HG02763 (cell line): ENCODE data around the gene PLCB4.

Experiments
- ATAC-seq: cut with Tn5 transposase; IDR thresholded peaks from one replicate; pipeline ENCODE4 v1.9.1; 2021; ENCODE audit warnings: mild to moderate bottlenecking, moderate library complexity; ENCODE audit not compliant: unreplicated experiment

PLCB4 gene

DNA sequence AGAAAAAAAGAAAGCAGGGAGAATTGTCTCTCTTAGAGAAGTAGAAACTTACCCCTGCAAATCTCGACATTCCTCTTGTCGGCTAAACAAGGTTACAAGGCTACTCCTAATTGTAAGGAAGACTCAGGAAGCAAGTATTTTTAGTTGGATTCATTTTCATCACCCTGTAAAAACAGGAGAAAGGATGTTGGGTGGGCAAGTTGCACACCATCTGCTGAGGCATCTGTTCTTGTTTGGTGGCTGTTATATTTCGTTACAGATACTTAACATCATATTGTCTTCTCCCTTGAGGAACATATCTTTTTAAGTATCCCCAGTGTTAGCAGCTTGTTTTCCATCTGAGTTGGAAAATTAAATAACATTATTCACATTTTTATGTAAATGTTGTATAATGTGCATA is 187.5 kb downstream of the PLCB4 start:
- ATAC-seq, result no peak

DNA sequence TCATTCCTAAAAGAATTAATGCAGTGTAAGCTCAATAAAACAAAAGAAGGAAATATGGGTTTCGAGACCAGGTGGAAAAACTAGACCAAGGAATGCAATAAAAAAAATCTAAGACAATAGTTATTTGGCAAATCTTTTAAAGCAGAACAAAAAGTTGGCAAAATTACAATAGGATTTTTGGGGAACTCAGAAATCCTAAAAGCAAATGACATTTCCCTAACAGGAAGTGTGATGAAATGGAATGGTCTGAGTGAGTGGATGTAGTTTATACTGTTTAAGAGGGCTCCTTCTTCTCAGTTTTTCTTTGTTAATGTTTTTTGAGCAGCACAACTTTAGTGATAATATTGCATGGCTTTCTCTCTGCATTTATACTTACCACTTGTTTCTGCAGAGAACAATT is 190.0 kb downstream of the PLCB4 start:
- no peak for ATAC-seq

DNA sequence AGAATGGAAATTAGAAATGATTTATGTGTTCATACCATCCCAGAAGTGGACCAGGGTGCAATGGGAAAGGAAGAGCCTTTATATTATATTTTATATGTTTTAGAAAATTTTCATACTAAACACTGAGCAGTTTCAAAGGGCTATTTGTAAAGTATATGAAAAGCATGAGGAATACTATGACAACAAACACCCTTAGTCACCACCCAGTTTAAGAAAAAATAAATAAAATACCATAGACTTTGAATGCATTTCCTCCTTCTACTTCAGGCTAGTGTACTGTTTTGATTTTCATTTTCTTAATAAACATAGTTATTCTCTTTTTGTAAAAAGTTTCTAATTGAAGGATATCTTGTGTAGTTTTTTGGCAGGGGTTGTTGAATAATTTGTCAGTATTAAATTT is 191.1 kb downstream of the PLCB4 start:
- ATAC-seq, result no peak

DNA sequence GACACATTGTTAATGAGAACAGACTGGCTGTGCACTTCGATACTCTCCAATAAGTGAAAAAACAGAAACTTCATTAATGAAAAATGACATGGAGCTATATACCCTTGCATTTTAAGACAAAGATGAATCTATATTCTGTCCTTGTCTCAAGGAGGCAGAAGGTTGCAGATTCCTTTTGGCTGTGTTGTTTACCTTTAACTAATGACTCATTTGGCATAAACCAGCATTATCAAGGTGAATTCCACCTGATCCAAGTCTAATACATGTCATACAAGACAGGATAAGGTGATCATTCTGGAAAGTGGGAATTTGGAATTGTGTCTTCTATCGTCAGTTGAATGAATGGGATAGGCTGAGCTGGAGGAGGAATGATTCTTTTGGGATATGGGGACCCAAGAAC is 192.9 kb downstream of the PLCB4 start:
- ATAC-seq, result no peak

DNA sequence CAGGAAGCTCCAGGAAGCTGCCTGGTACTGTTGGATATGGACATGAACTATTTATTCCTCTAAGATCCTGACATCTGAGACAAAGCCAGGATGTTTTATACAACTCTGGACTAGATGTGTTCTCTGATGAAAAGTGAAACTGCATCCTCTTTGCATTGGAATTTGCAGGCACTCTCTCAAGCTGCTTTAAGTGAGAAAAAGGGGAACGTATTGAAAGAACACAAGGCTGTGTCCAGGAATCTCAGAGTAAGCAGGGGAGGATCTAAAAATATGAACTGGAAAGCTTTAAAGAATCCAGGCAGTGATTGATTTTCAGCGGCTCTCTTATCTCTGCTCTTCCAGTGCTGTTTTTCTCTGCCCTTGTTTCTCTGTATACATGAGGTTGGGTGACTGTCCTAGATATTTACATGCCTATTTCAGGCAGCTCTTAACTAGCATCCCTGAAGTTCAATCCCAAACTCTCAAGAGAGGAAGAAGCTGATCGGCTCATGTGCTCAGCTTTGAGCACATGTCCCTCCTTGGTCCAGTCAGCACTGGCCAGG is 193.8 kb downstream of the PLCB4 start:
- no peak for ATAC-seq

DNA sequence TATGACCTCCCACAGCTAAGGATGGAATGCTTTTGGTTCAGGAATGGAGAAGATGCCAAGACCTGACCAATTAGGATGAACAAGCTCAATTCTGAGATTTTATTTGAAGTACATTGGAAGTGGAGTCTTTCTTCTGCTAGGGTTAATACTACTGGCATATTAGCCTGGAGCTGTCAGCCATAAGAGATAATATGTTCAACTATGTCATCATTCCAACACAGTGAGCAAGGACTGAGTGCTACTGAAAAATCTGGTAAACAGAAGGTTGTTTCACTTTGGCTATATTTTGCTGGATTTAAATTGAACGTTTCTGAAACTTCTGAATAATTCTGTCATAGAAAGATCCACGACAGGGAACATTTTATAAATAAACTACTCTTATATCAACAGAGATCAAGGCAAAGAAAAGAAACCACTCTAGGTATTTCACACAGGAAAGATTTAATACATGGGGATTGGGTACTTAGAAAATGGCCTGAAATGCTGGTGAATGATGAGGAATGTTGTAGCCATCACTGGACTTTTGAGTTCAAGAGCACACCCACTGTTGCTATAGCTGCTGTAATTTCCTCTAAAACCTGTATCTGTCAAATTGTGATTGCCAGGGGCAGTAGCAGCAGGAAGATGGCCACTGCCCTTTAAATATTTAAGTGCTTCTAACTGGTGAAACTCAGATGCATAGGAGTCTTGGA is 200.5 kb downstream of the PLCB4 start:
- ATAC-seq, result no peak

DNA sequence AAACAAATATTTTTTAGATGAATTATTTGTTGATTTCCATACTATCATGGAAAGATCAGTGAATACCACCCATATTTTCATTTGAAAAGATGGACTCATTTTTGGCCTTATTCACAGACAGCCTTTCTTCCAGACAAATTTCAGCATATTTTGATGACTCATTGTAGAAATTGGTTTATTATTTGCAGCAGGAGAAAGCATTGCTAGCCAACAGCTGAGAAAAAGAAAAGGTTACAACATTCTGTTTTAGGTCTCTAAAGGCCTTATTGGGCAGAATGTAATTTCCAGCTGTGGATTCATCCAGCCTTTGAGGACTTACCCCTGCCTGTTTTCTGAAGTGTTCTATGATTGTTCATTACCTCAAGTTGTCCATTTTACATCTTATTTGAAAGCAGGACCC is 201.9 kb downstream of the PLCB4 start:
- no peak for ATAC-seq

DNA sequence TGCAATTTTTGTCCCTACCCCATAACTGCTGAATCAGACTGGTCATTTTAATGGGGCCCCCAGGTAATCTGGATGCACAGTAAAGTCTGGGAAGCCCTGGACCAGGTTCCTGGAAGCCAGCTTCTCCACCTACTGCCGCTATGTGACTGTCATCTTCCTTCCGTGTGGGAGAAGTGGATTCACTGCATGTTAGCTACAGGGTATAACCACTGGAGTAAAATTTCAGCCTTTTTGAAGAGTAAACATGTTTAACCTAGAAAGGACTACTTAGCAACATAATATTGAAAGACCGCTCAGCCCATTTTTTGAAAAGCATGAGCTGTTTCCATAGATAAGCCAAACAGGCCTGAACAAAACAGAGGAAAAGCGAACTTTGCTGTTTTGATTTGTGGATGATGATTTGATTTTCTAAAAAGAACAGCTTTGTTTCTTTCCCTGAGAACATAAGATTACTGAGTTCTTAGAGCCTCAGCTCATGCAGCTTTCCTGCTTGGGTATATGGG is 208.1 kb downstream of the PLCB4 start:
- no peak for ATAC-seq

DNA sequence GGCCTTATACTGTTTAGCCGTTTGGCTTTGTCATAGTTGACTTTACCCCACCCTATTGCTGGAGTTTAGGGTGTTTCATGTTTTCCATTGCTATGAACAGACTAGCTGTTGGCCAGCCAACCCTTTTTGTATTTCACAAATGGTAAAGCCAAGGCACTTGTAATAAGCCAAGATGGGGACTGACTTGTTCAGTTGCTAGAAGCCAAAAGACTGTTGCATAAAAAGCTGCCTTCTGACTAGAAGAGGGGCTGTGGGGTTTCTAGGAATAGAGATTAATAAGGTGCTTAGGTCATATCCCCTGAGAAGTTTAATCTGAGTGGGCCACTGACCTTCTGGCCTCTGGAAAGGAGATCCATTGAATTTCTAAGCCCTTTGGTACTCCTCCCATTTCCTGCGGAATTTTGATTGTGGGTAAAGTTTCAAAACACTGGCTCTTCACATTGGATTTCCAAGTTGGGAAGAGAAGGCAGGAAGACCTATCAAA is 211.1 kb downstream of the PLCB4 start:
- no peak for ATAC-seq

DNA sequence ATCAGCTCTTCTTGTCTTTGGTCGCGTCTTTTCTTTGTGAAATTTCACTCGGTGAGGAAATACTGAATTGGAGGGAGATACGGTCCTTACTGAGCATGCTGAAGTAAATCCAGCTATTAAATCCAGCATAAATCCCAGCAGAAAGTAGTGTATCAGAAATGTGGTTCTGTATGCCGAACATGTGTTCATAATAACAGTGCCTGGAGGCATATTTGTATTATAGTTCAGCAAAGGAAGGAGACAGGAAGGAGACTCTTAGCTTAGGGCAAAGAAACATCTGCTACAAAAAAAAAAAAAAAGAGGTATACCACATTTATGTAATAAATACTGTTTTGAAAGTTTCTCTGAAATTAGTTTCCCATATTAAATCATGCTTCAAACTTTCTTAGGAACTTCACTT is 211.8 kb downstream of the PLCB4 start:
- no peak for ATAC-seq

DNA sequence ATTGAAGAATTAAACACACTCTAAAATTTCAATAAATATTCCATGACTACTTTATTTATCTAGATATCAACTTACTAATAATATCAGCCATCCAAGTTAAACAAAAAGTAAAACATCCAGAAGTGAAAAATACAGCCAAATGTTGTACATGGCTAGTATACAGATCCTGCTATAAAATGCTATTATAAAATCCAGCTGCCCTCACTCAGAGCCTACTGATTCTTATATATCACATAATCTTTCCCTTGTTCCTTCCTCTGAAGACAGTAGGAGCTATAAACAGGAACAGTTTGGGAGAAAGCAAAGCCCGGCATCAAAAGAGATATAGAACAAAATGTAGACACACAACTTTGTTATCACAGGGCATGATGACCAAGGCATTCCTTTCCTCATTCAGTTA is 212.9 kb downstream of the PLCB4 start:
- ATAC-seq, result no peak

DNA sequence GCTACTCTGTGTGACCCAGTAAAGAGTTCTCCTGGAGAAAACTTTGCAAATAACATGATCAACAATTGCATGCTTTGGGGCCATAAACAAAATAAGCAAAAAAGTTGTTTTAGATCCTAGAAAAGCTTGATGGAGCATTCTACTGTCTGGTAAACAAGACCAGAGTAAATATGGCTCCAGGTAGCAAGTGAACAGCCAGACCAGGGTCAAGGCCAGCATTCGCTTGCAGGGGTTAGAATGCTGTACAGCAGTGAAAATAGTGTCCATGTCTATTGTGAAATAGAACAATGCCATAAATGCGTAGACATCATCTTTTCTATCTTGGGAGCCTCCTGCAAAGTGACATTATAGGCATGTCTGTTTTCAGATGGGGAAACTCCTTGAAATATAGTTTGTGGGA is 216.7 kb downstream of the PLCB4 start:
- no peak for ATAC-seq

DNA sequence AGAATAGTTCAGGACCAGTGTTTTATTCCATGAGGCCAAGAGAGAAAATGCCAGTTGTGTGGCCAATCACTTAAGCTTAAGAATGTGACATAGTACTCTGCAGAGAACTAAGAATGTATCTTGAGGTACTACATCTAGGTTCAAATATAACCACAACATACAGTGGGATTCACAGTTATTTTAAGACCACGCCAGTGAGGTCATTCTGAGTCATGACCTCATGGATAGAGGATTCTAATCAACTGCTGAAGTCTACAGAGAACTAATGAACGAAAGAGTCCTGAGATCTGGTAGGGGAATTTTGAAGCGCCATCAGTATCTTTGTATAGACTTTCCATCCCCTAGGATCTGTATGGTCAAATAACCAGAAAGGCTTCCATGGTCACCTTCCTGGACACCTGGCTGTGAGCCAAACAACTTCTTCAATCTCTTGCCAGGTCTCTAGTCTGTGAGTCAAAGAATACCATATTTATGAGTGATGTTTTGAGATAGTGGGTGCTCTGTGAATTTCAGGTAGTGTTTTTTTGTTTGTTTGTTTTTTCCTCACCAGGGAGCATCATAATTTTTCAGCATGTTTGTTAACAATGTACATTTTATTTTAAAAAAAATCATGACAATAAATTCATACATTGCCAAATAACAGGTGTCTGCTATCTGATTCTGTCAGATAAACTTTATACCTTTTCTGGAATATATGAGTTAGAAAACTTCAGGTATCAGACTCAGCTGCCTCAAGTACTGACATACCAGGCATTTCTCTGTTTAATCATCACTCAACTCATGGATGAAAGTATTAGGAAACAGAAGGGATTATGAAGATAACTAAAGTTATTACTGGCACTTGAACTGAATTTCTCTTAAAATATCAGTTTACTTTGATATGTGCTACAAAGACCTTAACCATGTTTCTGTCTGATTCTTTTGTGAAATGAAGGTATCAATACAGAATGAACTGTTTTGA is 217.9 kb downstream of the PLCB4 start:
- no peak for ATAC-seq

DNA sequence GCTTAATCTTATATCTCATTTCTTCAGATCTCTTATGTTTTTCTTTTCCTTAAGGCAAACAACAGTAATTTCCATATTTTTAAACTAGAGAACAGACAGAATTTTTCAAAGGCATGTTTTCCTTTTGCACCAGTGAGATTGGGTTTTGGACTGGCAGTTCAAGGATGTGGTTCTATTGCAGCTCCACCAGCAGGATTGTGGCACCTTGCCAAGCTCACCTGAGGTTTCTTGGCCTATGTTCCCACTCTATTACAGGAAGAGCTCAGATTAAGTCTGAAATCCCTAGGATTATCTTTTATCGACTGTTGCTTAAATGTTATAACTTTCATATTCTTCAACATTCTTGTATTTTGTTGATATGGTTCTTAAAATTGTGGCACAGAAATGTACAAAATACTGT is 218.9 kb downstream of the PLCB4 start:
- ATAC-seq, result no peak

DNA sequence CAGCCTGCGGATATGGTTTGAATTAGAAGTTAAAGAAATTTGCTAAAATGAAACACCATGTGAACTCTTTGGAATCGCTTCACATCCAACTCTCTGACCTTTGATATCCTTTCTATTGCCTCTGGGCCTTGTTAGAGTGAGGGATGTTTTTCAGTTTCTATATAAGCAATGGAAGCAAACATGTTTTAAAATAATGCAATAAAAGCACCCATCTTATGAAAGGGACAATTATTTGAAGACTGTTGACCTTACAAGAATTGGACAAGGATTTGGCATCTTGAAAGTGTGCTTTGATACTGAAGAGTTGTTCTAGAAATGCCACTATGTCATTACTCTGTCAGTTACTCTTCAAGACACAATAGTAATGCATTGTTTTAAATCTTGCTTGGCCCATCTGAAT is 221.4 kb downstream of the PLCB4 start:
- no peak for ATAC-seq

DNA sequence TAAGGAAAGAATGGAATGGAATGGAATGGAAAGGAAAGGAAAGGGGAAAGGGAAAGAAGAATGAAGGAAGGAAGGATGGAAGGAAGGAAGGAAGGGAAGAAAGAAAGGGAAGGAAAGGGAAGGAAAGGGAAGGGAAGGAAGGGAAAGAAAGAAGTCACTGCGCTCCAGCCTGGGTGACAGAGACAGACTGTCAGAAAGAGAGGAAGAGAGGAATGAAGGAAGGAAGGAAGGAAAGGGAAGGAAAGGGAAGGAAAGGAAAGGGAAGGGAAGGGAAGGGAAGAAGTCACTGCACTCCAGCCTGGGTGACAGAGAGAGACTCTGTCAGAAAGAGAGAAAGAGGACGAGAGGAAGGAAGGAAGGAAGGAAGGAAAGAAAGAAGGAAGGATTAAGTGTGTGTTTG is 224.3 kb downstream of the PLCB4 start:
- ATAC-seq, result no peak

DNA sequence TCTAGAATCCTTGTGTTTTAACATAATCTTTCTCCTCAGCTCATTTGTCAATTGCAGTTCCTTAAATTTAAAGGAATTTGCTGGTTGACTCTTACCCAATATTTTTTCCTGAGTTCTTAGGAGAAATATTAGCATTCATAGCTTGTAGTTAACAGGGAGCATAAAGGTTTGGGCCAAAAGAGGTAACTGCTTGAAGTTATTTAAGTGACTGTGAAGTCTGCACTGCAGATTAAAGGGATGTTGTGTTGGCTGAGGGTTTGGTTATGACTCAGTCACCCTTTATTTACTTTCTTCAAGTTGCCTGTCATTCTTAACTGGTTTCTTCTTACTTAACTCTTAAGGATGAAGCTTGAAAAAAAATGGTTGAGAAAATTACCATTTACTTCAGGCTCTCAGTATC is 225.2 kb downstream of the PLCB4 start:
- ATAC-seq, result no peak

DNA sequence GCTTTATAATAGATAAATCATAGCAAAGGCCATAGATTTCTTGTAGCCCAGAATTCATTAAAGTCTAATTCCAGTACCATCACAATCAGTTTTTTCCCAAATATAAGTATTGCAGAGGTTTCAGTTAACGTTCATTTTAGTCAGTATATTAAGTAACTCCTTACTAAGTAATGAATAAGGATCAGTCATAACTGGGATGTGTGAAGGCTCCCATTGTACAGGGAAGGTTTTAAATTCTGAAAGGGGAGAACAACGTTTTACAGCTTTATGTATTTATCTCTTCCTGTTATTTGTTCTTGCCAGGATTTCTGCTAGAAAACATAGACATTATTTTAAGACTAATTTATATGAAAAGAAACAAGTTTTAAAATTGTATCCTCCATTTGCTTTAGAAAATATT is 230.0 kb downstream of the PLCB4 start:
- ATAC-seq, result no peak

DNA sequence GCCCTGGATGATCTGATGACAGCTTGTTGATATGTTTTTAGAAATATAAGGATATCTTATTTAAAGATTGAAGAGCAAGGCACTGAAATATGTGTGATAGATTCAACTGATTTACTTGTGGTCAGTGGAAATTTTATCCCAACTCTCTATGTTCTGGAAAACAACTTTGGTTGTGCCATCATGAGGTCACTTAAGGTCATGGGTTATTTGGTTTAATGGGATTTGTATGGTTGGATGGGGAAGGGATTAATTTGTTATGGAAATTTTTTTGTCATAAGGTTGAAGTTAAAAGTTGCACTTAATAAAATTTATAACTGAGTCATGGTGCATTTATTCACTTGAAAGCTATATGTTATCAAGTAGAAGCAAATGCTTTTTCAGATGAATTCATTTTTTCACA is 231.2 kb downstream of the PLCB4 start:
- no peak for ATAC-seq

DNA sequence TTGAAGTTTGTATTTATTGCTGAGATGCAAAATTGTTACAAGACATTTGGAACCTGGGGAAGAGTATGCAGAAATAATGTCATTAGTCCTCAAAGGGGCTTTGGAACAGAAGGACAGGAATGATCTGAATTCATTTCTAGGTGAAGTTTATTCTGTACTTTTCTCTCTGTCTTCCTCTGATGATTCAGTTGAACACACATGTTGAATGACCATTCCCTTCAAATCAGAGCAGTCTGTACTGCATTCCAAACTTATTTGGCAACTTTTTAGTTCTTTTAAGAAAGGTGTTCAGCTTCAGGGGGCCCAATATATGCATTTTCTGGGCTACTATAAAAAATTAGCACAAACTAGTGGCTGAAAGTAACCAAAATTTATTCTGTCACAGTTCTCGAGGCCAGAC is 231.6 kb downstream of the PLCB4 start:
- no peak for ATAC-seq
